GM19025 (cell line): ENCODE results near the gene USP37.
"Not testable (repeated sequence)": the region's sequence is repeated elsewhere in the genome, so short reads cannot be mapped to it uniquely, and the experiment has no call there.

Experiments
- ATAC-seq: cut with Tn5 transposase; IDR thresholded peaks from one replicate; pipeline ENCODE4 v1.9.1; 2021; ENCODE audit warnings: mild to moderate bottlenecking, low read depth, moderate library complexity; ENCODE audit not compliant: unreplicated experiment

USP37 gene

DNA sequence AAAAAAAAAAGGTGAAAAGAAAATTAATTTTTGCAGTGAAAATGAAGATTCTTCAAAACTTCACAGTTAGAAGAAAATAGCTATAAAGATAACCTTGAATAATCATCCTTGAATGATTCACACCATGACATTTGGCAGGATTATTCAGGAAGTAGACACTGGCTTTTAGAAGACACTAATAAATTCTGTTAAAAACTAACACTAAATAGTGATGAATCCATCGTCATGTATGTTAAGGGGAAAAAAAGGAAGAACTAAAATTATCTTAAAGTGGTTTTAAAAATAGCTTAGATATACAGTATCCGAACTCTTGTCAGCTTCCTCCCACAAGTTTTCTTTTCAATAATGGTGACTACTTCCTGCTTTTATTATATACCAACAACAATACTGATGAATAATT is 10.2 kb downstream of the USP37 start:
- ATAC-seq, result no peak

DNA sequence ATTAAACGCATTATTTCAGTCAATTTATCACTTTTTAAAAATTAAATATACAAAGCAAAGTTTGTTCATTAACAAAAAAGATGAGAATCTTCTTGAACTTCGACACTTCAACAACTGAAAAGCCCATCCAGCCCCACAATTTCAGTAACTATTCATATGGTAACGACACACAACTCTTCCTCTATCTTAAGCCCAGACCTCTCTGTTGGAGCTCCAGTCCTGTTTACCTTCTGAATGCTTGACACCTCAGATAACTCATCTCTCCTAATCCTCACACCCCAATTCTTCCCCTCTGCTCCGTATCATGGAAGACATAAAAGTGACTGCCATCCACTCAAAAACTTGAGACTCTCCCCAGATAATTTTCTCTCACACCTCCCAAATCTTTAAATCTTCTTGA is 12.6 kb downstream of the USP37 start:
- no peak for ATAC-seq

DNA sequence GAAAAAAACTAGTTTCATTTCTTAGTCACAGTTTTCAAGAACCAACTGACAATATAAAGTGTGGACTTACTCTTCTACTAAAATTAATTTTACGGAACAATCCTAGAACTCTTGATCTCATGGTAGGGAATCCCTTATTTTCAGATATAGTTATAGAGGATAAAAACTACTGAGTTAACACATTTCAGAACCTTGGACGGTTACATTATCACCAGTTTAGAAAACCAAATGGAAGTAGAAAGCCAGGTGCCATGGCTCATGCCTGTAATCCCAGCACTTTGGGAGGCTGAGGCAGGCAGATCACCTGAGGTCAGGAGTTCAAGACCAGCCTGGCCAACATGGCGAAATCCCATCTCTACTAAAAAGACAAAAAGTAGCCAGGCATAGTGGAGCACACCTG is 13.9 kb downstream of the USP37 start:
- not testable (repeated sequence) for ATAC-seq

DNA sequence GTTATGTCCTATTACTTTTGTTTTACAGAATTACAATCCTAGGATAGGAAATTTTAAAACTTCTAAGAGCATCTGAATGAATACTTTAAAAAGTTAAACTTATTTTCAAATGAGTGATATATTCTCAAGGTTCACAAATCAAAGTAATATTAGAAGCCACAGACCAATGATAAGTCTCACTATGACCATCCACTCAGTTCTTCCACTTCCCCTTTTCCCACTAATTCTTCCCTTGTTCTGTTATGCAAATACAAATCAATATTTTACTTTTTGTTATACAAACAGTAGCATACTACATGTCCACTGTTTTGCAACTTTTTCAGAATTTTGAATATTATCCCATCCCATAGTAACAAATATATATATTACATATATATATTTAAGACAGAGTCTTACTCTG is 20.2 kb downstream of the USP37 start:
- no peak for ATAC-seq

DNA sequence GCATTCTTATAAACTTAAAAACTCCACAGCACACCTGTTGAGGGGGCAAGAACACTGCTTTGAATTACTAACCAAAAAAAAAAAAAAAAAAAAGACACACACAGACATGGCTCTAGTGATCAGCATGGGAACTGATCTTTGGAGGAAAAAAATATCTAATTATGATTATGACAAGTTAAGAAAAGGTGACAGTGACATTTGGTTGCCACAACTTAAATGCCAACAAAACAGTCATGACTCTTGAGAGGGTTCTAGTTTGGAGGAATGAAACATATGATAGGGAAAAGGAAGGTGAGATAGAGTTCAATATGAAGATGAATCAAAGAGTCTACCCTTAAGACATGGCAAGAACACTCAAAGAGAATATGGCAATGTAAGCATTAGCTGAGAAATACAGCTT is 20.6 kb downstream of the USP37 start:
- ATAC-seq, result no peak

DNA sequence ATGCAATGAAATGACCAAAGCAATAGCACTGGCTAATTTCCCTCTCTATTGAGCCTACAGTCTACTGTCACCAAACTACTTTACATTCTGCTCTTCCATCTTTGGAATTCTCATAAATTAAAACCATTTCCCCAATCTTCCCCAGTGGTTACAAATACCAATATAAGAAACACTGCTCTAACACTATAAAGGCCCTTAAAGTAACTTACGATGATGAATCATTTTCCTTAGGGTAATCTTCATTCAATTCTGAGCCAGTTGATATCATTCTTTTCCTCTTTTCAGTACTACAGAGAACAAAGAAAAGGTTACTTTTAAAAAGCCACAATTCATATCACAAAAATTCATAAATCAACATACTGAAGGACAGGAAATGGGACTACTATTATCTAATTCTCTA is 22.1 kb downstream of the USP37 start:
- no peak for ATAC-seq

DNA sequence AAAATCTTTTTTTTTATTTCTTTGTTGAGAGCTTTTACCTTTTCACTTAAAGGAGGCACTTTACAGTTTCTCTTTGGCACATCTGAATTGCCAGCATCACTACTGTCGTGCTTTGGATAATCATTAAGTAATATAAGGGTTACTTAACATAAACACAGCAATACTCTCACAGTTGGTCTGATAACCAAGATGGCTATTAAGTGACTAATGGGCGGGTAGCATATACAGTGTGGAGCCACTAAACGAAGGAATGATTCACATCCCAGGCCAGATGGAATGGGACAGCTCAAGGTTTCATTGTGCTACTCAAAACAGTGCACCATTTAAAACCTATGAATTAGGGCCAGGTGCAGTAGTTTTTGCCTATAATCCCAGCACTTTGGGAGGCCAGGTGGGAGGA is 28.1 kb downstream of the USP37 start:
- ATAC-seq, result no peak

DNA sequence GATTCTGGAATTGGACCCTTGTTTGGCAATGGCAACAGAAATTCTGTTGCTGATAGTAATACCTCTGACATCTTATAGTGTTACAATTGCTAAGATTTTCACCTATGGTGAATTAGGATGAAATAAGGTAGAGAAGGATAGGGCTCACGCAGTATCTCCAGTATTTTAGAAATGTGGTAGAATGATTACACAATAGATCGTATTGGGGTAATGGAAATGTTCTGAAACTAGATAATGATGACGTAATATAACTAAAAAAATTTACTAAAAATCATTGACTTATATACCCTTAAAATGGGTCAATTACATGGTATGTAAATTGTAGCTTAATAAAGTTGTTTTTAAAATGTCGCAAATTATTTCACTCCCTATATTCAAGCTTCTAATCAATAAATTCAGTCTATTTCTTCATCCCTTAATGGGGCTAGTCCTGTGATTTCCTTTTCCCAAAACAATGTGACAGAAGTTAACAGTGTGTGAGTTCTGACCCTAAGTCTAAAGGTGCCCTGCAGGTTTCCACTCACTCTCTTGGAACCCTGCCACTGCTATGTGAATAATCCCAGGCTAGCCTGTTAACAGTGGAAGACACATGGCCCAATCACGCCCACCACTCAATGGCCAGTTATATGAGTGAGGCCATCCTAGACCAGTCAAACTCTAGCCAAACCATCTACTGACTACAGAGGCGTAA is 31.2 kb downstream of the USP37 start:
- no peak for ATAC-seq

DNA sequence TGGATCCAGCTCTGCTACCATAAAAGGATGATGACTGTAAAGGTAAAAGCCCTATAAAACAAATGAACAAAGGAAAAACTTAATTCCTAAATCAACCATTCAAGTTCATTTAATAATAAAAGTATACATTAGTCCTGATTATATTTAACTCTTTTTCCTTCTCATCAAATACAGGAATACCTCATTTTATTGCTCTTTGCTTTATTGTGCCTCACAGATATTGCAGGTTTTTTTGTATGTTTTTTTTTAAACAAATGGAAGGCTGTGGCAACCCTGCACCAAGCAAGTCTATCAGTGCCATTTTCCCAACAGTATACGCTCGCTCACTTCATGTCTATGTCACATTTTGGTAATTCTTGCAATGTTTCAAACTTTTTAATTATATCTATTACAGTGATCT is 38.2 kb downstream of the USP37 start:
- no peak for ATAC-seq

DNA sequence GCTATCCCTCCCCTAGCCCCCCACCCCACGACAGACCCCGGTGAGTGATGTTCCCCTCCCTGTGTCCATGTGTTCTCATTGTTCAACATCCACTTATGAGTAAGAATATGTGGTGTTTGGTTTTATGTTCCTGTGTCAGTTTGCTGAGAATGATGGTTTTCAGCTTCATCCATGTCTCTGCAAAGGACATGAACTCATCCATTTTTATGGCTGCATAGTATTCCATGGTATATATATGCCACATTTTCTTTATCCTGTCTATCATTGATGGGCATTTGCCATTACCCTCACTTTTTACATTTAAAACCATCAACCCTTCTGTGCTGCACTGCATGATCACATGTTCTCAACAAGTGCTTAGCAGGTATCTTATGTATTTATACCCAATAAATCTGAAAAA is 39.7 kb downstream of the USP37 start:
- ATAC-seq, result not testable (repeated sequence)

DNA sequence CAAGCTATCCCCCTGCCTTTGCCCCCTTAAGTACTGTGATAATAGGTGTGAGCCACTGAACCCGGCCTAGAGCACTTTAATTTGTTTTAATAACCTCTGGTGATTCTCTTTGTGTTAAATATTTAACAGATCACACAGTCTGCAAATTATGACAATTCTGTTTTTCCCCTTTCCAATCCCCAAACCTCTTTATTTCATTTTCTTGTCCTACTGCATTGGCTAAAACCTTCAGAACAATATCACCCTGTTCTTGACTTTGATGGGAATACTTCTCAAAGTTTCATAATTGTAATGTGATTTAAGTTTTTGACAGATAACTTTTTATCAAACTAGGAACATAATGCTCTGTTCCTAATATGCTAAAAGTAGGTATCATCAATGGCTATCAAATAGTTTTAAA is 44.5 kb downstream of the USP37 start:
- ATAC-seq, result no peak

DNA sequence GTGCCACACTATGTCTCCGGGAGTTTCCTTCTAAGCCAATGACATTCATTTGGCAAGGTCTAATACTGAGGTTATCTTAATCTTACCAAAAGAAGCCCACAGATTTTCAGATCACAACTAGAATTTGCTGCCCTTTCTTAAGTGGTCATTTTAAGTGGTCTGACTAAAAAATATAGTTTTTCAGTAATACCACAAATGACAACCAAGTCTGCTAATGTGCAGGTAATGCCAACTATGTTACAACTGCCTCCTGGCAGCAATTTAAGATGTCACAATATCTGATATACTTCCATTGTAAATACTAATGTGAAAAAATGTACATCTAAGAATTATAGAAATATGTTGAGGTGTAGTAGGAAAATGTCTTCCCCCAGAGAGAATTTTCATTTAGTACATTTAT is 49.3 kb downstream of the USP37 start:
- ATAC-seq, result no peak

DNA sequence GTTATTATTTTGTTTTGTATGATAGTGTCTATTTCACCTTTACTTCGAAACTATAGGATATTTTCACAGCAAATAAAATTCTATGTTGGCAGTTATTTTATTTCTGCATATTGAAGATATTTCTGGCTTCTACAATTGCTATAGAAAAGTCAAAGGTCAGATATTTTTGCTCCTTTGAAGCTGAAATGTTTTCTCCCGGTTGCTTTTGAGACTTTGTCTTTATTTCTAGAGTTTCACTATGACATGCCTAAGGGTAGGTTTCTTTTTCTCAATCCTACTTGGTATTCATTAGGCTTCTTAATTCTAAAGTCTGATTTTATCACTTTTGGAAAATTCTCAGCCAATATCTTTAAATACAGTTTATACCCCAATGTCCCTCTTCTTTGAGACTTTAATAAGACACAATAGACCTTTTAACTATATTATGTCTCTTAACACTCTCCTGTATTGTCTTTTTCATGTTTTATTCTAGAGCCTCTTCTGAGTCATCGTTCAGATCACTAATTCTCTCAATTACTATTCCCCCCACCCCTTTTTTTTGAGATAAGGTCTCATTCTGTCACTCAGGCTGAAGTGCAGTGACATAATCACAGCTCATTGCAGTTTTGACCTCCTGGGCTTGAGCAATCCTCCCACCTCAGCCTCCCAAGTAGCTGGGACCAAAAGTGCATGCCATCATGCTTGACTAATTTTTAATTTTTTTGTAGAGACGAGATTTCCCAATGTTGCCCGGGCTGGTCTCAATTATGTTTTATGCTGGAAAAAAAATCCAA is 50.5 kb downstream of the USP37 start:
- peak; percentile 57 for ATAC-seq

DNA sequence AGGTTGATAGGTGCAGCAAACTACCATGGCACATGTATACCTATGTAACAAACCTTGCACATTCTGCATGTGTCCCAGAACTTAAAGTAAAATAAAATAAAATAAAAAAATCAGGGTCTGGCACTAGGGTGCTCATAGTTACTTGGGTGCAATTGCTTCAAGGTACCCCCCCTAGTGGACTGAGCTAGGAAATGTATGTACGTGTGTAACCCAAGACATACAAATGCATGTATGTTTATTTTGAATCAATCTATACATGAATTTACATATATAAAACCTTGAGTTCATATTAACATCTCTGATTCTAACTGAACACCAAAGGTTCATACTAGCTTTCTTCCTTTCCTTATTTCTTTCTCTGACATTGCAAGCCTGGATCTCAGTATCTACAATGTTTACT is 51.5 kb downstream of the USP37 start:
- ATAC-seq, result no peak

DNA sequence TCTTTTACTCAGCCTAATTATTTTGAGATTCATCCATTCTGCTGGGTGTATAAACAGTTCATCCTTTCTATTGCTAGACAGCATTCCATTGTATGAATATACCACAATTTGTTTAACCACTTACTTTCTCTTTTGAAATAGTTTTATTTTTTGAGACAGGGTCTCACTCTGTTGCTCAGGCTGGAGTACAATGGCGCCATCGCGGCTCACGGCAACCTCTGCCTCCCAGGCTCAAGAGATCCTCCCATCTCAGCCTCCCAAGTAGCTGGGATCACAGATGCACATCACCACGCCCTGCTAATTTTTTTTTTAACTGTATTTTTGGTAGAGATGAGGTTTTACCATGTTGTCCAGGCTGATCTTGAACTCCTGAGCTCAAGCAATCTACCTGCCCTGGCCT is 54.5 kb downstream of the USP37 start:
- no peak for ATAC-seq

DNA sequence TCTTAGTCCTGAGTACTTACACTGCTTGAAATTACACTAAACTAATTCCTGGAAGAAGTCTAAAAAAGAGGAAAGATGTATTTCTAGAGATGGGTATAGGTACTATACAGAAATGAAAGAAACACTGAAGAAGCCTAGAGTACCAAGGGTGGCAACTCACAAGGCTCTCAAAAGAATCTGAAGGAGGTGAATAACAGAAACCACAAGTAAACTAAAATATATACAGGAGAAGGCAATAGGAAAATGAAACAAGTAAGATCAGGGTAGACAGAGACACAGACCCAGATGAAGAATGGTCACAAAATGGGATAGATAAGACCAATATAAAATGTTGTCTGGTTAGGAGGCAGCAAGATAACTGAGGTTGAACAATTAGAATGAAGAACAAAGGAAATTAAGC is 59.9 kb downstream of the USP37 start:
- no peak for ATAC-seq

DNA sequence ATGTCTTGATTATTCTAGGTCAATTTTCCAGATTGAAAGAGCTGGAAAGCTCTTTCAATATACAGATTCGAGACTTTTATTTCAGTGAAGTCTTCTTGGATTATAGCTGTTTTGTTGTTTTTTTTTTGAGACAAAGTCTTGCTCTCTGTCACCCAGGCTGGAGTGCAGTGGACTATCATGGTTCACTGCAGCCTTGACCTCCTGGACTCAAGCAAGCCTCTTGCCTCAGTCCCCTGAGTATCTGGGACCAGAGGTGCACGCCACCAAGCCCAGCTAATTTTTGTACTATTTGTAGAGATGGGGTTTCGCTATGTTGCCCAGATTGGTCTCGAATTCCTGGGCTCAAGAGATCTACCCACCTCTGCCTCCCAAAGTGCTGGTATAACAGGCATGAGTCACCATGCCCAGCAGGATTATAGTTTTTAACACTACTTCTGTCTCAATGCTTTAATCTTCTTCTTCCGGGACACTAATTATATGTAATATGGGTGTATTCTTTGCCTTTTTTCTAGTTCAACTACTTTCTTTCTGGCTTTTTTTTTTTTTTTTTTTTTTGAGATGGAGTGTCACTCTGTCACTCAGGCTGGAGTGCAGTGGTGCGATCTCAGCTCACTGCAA is 62.3 kb downstream of the USP37 start:
- ATAC-seq, result no peak

DNA sequence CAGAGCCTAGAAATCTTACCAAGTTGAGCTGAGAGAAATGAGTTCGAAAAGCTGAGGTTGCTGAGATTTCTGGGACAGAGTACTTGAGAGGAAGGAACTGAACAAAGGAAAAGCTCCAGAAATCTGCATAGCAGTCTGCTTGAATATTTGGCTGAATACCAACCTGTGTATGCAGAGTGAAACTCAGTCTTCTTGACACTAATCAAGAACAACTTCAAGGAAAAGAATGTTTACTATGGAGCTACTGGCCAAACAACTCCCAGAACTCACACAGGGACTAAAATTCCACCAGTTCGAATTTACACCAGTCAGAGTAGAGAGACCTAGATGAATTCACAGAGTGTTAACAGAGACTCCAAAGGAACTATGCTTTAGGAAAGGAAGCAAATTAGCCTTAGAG is 66.5 kb downstream of the USP37 start:
- no peak for ATAC-seq

DNA sequence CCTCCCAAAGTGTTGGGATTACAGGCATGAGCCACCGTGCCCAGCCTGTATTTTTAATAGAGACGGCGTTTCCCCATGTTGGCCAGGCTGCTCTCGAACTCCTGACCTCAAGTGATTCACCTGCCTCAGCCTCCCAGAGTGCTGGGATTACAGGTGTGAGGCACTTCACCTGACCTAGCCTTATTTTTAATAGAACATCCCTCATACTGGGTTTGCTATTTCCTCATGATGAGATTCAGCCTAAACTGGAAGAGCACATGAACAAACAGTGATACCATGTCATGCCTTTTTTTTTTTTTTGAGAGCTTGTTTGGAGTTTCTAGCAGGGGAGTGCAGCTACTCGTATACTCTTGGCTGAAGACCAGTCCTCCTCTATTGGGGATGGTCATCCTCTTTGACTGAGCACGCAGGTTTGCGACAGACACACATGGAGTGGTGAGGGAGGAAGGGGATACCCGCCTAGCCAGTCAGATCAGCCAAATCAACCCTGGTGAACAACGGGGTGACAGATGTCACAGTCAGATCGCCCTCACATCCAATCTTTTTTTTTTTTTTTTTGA is 67.6 kb downstream of the USP37 start:
- ATAC-seq, result no peak

DNA sequence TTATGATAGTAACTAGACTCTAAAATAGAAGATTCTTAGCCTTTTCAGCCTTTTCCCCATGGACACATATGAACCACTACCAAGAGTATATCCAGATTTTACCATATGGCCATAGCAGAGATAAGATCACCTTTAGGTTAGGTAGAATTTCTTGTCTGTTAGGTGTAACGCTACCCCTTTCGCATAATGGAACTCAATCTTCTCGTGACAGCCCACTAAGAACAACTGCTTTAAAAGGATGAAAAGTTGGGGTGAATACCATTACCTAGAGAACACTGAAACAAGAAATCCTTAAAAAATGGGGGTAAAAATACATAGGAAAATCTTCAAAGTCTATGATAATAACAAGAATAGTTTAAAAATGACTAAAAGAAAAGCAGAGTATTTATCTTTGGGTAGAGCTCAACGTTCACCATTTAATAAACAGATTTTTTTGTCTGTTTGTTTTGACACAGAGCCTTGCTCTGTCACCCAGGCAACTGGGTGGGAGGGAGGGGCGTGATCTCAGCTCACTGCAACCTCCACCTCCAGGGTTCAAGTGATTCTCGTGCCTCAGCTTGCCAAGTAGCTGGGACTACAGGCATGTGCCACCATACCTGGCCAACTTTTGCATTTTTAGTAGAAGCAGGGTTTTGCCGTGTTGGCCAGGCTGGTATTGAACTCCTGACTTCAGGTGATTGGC is 82.0 kb downstream of the USP37 start:
- ATAC-seq, result no peak

DNA sequence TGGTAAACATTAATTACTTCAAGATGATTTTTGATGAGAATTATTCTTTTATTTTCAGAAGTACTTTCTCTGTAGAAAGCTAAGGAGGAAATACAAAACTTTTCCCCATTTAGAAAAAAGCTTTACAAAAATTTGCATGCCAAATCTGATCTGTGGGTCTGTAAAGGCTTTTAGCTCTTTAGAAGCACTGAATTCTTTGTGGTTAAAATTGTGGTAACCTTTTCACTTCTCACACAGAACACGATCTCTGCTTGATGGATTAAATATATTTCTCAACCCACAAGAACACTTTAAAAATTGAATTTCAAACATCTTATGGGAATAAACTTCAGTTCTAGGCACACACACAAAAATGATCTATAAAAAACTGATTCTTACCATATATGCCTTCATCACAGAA is 85.5 kb downstream of the USP37 start:
- ATAC-seq, result no peak
